Measurements from ENCODE around the gene KIAA0232.
A peak's percentile ranks its signal among the peaks of the same experiment; 100 is the strongest.
"Not testable (repeated sequence)": the region's sequence is repeated elsewhere in the genome, so short reads cannot be mapped to it uniquely, and the experiment has no call there.

KIAA0232 gene

DNA sequence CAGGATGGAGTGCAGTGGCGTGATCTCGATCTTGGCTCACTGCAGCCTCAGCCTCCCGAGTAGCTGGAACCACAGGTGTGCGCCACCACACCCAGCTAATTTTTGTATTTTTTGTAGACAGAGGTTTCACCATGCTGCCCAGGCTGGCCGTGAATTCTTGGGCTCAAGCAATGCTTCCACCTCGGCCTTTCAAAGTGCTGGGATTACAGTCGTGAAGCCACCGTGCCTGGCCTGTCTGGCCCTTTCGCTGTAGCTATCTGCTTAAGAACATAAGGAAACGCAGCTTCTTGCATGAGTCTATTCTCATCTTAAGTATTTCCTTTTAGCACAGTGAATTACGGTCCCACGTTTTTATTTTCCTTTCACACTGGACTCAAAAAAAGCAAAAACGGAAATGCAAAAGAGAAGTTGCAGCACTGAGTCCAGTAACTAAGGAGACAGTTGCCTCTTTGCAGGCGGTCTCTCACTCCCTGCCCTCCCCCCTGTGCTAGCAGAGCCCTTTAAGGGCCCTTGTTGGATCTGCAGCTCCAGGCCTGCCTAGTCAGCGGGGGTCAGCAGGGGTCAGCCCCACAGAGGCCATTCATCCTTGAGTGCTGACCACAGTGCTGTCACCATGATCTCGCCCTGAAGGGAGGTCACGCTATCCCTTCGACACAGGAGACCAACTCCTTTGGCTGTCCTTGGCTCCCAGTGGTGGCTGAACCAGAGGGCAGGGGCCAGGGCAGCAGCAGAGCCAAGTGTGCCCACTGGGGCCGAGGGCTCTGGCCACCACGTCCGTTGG lies 105.3 kb downstream of the KIAA0232 start:
- DNase-seq = no peak

DNA sequence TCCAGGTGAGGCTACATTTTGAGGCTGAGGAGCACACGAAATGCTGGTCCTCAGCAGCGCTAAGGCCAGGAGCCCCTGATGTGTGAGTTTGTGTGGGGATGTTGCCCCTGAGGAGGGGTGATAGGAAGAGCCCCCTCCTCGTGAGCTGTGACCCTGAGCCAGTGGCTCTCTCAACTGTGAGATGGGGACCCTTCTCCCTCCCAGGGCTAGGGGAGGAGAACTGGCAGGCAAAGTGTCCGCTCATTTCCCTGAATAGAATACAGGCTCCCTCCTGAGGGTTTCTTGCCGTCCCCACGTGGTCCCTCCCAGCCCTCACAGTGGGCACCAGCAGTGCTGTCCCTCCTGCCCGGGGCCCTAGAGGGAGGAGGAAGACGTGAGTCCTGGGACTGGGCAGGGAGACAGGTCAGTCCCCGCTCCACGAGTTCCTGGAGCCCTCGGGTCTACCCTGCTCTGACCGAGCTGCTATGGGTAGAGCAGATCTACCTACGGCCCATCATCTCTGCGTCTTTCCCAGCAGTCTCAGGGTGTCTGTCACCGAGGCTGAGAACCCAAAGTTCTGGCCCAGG lies 106.1 kb downstream of the KIAA0232 start:
- DNase-seq = no peak

DNA sequence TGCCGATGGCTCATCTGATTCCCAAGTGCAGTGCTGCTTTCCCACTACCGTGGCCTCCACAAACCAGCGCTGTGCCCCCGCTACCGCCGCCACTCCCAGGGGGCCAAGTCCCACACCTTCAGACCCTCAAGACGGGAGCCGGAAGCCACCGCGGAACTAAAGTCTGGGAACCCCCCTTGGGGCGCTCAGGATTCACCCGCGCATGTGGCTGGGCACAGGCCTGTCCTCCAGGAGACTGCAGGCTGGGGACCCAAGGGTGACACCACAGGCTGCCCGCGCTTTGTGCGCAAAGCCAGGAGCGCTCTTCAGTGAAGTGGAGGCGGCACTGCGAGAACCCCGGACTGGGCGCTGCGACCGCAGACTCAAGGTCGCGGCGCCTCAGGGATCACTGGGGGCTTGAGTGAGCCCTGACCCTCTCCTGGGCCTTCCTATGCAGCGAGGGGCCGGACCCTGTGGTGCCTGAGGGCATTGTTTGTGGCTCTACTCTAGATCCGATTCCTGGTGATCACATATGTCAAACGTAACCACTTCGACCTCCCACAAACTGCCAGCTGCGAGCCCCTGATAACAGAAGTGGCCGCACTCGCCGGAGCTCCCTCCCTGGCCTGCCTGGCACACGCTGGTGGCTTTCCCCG lies 106.7 kb downstream of the KIAA0232 start:
- no peak for DNase-seq

GRCh38 chr4:6889736-6890324 lies 107.3 kb downstream of the KIAA0232 start:
- no peak for DNase-seq

DNA sequence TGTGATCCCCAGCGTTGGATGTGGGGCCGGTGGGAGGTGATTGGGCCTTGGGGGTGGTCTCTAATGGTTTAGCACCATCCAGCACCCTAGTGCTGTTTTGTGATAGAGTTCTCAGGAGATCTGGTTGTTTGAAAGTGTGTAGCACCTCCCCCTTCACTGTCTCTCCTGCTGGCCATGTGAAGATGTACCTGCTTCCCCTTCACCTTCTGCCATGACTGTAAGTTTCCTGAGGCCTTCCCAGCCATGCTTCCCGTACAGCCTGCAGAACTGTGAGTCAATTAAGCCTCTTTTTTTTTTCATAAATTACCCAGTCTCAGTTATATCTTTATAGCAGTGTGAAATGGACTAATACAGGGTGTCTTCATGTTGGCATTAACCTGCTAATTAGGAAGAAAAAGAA lies 107.8 kb downstream of the KIAA0232 start:
- no peak for DNase-seq

DNA sequence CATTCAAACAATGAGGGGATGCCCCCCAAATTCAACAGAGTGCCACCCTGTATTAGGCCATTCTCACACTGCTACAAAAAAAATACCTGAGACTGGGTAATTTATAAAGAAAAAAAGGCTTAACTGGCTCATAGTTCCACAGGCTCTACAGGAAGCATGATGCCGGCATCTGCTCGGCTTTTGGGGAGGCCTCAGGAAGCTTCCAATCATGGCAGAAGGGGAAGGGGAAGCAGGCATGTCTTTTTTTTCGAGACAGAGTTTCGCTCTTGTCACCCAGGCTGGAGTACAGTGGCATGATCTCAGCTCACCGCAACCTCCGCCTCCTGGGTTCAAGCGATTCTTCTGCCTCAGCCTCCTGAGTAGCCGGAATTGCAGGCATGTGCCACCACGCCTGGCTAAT lies 108.4 kb downstream of the KIAA0232 start:
- not testable (repeated sequence) for DNase-seq

DNA sequence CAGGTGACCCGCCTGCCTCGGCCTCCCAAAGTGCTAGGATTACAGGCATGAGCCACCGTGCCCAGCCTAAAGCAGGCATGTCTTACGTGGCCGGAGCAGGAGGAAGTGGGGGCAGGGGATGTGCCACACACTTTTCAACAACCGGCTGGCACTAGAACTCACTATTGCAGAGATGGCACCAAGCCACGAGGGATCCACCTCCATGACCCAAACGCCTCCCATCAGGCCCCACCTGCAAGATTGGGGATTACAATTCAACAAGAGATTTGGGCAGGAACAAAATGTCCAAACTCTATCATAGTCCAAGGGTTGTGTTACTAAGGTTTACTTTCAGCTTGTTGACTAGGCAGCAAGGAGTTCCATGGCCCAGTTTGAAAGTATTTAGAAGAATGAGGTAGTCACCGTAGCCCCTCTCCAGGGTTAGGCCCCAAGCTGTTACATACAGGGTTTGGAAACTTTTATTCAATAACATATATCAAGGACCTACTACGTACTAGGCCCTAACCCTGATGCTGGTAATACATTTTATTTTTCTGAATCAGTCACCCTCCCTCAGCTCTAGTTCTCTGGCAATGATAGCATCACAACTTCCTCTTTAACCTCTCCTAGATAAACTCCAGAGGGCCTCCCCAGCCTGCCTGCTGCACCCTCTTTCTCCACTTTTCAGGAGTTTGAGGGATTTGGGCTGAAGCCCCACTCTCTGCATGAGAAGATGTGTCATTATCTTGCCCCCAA lies 109.1 kb downstream of the KIAA0232 start:
- DNase-seq = no peak

- peak; percentile 45 for DNase-seq
These were observed 109.8 kb downstream of the KIAA0232 start for GRCh38 chr4:6892190-6892908.

GRCh38 chr4:6892909-6893202 lies 110.3 kb downstream of the KIAA0232 start:
- DNase-seq = no peak

DNA sequence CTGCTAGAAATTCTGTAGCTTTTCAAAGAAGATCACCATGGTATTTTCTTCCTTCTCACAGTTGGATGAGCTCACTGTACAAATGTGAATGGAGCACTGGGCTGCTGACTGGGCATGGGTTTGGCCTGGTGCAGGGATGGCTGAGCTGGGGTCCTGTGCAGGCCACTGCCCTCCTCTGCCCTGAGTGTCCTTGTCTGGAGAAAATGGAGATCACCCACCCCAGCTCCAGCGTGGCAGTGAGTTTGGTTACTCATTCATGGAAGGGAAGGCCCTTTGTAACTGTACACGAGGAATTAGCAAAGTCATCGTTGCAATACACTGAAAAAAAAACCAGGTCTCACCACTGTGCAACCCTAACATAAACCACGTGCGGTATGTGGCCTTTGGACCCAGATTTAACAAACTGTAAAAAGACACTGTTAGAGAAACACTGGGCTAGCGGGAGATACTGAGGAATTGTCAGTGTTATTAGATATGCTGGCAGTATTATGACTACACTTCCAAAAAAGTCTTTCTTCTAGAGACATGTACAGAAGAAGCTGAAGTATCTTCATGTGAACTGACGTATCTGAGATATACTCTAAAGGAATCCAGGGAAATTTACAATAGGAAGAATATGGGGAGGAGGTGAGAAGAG lies 111.0 kb downstream of the KIAA0232 start:
- peak; percentile 29 for DNase-seq

GRCh38 chr4:6894086-6894478 lies 111.6 kb downstream of the KIAA0232 start:
- no peak for DNase-seq

DNA sequence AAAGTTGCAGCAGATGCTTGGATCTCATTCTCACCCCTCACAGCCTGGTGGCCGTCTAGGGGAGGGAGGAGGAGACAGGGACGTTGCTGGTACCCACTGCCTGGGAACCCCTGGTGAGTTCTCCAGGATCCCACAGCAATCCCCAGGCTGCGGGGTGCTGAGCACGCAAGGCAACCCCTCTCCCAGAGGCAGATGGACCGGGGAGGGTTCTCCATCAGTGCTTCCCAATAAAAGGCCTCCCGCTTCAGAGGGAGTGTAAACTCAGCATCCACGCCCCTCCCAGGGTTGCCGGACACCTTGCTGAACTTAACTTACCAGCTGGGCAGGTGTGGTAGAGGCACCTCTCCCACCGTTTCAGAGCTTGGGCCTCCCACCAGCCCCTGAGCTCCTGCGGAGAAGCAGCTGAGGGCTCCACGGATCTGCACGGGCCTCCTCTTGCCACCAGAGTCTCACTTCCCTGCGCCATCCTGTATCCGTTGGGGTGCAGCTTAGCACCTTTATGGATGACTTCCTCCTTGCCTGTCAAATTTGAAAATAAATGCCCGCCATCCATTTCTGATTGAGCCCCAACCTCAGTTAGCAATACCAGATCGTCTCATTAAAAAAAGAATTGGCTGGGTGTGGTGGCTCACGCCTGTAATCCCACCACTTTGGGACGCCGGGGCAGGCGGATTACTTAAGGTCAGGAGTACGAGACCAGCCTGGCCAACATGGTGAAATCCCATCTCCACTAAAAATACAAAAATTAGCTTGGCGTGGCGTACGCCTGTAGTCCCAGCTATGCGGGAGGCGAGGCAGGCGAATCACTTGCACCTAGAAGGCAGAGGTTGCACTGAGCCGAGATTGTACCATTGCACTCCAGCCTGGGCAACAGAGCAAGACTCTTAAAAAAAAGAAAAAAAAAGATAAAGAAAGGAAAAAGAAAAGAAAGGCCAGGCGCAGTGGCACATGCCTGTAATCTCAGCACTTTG lies 112.3 kb downstream of the KIAA0232 start:
- DNase-seq = no peak

- DNase-seq = no peak
These were observed 113.5 kb downstream of the KIAA0232 start for GRCh38 chr4:6896035-6896434.

- no peak for DNase-seq
These were observed 116.2 kb downstream of the KIAA0232 start for GRCh38 chr4:6898763-6899162.

DNA sequence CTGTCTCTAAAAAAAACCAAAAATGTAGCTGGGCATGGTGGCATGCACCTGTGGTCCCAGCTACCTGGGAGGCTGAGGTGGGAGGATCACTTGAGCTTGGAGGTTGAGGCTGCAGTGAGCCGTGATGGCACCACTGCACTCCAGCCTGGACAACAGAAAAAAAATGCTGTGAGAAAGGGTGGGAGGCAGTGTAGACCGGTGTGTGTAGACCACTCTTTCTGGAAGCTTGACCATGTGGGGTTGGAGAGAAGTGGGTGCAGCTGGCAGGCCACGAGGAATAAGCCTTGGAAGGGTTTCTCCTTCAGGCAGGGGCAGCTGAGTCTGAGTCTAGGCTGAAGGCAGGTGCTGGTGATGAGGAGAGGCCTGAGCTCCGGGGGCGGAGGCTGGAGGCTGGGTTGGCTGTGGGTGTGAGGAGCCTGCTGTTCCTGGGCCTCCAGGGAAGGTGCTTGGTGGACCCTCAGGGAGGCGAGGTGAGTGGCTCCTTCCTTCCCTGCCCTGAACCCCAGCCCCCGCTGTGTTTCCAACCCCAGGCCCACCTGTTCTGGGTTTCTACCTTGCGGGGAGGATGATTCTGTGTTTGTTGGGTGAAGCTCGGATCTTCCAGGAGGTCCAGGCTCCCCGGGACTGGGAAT lies 117.8 kb downstream of the KIAA0232 start:
- DNase-seq = no peak

GRCh38 chr4:6900956-6901355 lies 118.4 kb downstream of the KIAA0232 start:
- DNase-seq = no peak

DNA sequence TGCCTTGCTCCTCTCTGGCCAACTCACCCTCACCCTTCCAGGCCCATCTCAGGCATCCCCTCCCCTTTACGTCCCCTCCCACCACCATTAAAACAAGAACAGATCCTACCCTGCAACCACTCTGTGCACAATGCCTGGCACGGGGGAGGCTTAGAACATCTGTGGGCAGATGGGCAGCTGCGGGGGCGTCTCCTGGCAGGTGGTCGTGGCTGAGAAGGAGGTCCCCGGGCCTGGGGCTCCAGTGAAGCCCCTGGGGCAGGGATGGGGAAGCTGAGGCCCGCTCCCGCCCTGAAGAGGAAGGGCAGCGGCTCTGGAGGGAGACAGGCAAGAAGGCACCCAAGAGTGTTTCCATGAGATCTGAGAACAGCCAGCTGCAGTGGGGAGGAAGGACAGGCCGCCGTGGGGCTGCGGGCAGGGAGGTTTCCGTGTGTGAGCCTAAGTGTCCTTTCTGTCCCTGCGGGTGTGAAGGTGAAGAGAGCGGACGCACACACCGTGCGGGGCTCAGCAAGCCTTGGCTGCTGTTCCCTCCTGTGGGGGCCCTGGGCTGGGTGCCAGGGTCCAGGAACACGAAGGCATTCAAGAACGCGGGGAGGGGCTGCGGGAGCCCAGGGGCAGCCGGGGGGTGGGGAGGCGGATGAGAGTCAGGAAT lies 119.3 kb downstream of the KIAA0232 start:
- DNase-seq = no peak

DNA sequence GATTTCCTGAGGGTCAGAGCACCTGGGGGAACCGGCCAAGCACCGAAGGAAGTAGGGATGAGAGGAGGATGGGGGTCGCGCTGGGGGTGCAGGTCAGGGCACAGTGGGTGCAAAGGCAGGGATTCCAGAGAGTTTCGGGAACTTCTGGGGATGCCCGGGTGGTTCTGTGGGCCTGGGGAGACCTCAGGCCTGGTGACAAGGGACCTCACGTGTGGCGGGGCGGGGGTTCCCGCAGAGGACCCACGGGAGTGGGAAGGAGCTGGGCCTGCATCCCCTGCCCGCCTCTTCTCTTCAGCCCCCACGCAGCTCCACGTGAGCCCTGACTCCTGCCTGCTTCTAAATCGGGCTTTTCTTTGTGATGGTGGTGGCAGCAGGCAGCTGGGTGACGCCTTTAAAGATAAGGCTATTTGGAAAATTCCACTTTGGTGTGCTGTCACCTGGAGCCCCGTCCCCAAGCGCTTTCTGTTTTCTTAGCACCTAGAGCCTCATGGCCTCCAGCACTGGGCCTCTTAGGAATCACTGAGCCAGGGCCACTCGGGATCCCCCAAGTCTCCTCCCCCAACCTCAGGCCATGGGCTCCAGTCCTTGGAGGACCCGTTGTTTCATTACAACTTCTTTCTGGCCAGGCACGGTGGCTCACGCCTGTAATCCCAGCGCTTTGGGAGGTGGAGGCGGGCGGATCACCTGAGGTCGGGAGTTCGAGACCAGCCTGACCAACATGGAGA lies 120.0 kb downstream of the KIAA0232 start:
- DNase-seq = no peak

Measured in fibroblast of skin of abdomen (primary cell).